GM21381 (cell line): ENCODE data around the gene NIN.
"Not testable (repeated sequence)": the region's sequence is repeated elsewhere in the genome, so short reads cannot be mapped to it uniquely, and the experiment has no call there.

Experiments
- ATAC-seq: cut with Tn5 transposase; IDR thresholded peaks from one replicate; pipeline ENCODE4 v1.9.1; 2021; ENCODE audit warnings: mild to moderate bottlenecking, moderate library complexity; ENCODE audit not compliant: unreplicated experiment

NIN gene

DNA sequence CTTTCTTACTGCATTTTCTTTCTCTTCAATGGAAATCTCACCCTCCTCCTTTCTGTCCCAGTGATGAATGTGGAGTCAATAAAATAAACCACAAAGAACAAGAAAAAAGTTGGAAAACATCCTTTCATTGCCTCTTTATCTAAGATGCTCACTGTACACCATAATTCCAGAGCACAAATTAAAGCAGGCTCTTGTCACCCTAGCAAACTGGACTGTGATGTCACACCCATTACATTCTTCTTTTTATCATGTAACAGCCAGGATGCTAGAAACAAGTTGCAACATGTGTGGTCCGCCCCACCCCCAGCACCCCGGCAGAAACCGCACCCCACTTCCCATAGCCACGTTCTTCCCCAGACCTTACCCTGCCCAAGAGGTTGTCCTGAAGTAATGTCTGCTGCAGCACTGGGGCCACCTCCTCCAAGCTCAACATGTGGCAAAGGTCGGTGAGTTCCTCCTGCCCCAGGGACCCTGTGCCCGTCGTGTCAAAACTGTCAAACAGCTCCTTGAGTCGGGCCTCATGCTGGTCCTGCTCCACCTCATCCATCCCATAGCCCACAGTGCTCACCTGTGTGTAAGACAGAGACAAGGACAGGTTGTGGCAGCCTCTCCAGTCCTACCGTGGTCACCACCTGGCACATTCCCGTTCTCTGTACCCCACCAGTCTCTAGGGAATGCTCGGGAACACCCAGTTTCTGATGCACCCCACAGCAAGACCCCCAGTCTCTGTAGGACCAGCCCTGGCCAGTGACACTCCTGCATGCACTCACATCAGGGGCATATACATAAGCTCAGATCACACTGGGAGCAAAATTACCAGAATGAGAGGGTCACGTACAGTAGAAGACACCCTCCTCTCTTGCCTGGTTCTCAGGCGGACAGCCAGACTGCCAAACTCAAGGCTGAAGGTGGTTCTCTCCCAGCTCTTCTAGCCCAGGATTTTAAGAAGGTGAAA lies 9.2 kb downstream of the NIN start:
- no peak for ATAC-seq

DNA sequence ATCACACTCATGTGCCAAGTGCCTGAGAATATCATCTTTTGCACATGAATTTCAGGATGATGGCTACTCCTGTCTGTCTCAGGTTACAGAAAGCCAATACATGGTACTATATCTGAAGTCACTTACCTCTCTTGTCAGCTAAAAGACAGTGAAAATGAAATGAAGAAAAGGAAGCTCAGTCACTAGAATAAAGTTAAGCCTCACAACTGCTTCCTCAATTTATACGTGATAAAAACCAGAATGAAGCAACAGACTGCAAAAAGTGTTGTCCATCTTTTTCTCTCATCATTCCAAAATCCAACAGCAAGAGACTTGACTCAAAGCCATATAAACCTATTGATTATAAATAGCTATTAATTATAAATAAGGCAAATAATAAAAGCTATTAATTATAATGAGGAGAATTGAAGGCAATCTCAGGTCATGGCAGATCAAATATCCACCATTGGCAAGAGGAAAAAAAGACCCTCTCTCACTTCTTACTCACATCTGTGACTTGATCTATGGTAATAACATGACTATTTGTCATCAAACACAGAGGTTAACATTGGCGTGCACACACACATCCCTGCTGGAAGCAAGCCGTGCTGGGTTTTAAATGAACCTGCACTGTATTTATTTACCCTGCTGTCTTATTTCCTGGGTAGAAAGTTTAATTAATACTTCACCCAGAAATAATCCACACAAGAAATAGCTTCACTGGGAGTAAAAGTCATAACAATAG lies 10.0 kb downstream of the NIN start:
- ATAC-seq: no peak

DNA sequence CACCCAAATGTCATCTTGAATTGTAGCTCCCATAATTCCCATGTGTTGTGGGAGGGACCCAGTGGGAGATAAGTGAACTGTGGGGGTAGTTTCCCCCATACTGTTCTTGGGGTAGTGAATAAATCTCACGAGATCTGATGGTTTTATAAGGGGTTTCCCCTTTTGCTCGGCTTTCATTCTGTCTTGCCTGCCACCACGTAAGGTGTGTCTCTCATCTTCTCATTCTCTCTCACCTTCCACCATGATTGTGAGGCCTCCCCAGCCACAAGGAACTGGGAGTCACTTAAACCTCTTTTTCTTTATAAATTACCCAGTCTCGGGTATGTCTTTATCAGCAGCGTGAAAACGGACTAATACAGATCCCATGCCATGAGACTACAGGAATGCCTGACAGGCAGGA lies 11.7 kb downstream of the NIN start:
- not testable (repeated sequence) for ATAC-seq

DNA sequence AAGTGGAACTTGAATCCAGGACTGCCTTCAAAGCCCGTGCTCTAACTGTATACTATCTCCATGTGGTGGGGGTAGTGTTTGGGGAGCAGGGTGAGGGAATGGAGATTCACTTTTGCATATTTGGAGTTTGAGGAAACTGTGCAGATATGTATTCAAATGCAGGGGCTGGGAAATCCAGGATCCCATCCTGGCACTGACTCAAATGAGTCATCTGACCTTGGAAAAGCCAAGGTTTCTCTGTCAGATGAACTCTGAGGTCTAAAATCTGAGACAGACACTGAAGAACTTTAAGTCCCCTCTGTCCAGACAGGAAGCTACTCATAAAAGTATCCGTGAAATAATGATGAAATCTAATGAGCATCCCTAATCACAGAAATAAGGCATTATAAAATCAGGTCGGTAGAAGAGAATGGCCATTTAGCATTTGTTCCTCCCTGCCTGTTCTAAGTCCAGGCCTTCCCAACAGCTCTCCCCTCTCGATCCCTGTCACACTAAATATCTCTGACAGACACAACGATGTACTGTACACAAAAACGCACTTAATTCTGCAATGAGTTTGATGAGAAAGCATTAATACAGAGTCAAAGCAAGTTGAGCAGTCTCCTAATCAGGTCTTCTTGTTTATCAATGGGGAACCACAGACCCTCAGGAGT lies 14.4 kb downstream of the NIN start:
- ATAC-seq: no peak

DNA sequence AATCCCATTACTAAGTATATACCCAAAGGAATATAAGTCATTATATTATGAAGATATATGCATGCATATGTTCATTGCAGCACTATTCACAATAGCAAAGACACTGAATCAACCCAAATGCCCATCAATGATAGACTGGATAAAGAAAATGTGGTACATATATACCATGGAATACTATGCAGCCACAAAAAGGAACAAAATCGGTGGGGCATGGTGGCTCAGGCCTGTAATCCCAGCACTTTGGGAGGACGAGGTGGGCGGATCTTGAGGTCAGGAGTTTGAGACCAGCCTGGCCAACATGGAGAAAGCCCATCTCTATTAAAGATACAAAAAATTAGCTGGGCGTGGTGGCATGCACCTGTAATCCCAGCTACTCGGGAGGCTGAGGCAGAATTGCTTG lies 15.4 kb downstream of the NIN start:
- ATAC-seq: not testable (repeated sequence)

DNA sequence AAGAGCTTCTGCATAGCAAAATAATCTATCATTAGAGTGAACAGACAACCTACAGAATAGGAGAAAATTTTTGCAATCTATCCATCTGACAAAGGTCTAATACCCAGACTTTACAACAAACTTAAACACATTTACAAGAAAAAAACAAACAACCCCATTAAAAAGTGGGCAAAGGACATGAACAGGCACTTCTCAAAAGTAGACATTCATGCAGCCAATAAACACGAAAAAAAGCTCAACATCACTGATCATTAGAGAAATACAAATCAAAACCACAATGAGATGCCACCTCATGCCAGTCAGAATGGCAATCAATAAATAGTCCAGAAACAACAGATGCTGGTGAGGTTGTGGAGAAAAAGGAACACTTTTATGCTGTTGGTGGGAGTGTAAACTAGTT lies 15.9 kb downstream of the NIN start:
- ATAC-seq: not testable (repeated sequence)

DNA sequence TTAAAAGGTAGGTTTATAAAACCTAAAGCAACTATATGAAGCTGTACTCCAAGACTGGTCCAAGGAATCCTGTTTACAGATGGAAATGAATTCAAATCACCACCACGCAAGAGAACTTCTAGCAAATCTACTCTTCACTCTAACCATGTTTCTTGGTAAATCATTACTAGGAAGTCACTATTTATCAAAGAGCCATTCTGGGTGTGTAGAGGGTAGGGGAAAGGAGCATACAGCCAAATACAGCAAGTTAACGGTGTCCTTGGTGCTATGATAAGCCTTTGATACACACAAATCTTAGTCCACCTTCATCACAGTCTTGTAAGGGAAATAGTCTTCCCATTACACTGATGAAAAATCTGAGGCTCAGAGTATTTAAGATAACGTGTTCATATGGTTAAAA lies 16.8 kb downstream of the NIN start:
- no peak for ATAC-seq

DNA sequence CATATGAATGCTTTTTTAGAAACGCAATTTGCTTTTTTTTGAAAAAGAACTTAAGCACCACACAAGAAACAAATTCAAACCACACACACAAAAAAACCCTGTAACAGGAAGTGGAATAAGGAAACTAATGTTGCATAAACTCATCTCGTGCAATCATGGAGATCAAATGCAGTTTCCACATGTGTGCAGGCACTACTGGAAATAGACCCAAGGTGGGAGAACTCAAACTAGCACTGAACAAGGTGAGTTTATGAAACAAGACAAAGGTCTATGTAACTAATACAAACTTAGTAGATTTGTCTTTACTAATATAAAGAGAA lies 17.5 kb downstream of the NIN start:
- peak; percentile 65 for ATAC-seq

DNA sequence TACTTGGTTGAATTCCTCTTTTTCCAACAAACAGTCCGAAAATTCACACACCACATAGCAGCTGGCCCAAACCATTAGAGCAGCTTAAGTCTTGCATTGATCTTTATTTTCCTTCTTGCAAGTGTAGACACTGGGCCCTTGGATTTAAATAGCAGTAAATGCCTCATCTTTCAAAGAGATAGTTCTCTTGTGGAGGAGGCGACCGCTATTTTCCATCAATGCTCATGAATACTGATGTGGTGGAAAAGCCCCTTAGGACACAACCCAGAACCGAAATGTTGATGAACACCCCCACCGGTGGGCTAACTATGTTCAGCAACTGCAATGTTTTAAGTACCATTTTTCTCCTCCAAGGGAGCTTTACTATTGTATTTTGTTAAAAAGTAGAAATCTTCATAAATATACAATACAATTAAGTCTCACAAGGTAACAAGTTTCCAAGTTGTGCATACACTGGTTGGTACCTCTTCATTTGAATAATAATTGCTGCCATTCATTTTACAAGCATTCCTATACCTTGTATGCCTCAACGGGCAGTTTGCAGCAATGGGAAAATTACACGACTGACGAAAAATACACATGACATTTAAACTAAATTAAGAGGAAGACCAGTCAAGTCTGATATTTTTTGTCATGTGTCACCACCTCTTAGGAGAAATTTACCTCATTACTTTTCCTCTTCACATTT lies 18.0 kb downstream of the NIN start:
- ATAC-seq: peak; percentile 6

DNA sequence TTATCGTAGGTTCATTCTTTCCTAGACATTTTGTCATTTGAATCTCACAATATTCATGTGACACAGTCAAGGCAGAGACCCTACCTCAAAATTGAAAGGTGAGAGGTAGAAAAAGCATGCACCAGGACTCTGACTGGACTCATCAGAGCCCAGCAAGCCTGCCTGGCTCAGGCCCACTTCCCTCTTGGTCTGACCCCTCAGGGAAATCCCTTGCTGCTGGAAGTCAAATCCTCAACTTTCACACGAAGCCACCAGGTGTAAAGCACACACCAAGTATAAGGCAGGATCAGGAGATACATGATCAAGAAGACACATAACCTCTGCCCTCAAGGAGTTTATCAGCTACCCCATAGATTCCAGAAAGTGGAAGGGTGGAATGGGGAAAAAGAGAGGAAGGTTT lies 18.8 kb downstream of the NIN start:
- ATAC-seq: no peak

DNA sequence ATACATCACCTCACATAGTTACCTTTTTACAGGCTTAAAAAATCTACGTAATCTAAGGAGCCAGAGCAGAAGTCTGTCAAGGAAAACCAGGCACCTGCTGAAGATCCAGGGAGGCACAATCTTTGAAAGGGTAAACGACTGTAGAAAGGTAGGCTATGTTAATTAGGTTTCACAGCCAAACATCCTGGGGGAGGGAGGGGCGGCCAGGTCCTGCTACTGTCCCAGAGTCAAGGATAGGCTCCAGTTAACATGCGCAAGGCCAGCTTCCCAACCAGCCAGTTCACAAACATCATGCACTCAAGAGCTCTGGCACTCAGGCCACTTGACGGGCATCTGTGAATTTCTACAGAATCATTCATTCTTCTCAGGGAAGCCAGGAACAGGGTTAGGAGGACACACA lies 22.9 kb downstream of the NIN start:
- no peak for ATAC-seq

DNA sequence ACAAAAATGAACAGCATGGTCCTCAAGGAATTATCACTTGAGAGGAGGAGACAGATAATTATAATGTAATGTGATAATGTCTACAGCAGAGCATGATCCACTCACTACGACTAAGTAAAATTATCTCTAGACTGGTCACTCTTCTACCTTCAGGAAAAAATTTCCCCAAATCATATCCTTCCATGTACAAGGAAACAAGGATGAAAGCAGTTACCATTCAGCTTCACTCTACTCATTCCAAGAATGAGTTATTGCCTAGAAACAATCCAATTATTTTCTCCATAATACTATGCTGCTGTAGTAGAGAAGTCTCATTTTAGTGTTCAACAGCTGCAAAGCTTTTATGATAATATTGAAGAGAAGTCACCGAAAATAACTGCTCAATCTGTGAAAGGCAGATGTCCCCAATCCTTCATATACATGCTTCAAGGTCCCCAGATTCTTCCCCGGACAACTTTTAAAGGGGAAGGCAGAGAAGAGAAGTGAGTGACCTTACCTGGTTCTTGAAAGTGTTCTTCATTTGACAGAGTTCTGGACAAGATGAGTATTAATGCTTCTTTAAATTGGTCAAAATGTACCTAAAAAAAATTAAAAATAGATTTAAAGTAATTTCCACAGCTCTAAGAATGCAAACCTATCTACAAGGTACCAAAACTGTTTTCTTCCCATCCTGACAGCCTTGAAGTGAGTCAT lies 24.6 kb downstream of the NIN start:
- no peak for ATAC-seq

DNA sequence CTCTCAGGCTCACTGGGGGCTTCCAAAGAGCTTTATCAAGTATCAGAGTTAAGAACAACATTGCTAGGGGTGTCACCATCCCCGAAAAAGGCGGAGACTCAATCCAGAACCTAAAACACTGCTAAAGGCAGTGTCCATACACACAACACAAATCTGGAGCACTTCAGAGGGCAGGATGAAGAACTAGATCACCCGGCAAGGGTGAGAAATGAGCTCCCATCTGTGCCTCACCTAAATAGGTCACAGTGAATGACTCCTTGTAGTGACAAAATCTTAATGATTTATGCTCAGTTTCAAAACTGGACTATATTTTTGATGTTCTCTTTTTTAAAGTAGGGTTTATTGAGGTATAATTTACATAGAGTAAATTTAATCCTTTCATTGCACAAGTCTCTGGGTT lies 25.6 kb downstream of the NIN start:
- no peak for ATAC-seq

DNA sequence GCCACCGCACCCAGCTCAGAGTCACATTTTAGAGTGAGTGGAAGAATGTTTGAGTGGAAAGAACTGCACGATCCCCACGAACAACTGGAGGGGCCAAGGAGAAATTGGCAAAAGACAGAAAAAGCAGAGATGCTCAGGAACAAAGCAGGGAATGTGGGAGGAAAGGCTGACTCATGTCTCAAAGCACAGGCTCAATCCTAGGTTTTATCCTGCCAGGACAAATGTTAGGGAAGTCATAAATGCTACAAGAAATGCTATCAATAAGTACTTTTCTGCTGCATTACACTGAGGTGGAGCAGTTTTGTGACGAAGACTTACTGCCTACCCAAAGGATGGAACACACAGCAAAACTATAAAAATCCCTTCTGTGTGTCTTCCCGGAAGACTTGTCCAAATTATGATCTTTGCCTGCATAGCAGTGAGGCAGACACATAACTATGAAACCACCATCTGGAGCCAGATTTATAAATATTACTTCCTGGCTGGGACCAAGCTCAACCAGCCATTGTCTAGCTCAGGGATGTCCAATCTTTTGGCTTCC lies 26.7 kb downstream of the NIN start:
- no peak for ATAC-seq

DNA sequence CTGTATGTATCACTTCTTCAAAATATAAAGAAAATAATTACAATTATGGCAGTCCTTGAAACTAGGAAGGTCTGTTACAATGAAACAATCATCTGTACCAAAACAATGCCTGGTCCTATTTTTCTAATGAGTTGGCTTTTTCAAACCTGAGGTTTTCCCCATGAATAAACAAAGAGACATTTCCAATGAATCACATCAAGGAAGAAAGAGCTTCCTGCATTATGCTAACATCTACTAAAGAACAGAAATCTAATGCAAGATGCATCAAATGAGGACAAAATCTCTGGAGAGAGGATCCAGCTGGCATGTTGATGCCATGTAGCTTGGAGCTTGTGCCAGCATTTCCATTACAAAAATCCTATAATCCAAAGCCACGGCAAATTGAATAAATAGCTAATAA lies 29.3 kb downstream of the NIN start:
- ATAC-seq: no peak

DNA sequence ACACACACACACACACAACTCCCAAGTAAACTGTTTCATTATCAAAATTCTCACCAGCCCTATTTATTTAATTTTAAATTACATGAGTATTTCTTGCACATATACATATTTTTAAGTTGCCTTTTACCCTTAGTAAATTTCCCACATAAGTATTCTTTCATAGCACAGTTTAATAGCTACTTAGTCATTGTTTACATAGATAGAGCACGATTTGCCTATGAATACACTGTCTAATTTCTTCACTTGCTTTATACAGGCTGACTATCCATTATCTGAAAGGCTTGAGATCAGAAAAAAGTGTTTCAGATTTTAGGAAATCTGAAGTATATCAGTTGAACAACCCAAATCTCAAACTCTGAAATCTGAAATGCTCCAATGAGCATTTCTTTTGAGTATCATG lies 30.9 kb downstream of the NIN start:
- no peak for ATAC-seq

DNA sequence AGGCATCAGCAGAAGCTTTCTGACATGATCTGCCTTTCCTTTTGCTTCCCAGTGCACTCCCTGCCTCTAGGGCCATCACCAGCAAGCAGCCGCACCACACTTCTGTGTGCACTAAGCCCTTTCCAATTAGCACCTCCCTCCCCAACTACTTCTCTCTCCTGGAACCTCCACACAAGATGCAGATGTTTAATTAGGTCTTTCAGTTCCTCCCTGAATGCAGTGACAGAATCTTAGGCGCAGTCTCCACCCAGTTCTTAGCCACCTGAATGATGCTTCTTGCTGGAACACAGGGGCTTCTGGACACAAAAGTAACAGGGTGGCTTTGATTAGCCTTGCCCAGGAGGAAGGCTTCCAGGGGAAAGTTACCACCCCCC lies 32.9 kb downstream of the NIN start:
- peak; percentile 74 for ATAC-seq

DNA sequence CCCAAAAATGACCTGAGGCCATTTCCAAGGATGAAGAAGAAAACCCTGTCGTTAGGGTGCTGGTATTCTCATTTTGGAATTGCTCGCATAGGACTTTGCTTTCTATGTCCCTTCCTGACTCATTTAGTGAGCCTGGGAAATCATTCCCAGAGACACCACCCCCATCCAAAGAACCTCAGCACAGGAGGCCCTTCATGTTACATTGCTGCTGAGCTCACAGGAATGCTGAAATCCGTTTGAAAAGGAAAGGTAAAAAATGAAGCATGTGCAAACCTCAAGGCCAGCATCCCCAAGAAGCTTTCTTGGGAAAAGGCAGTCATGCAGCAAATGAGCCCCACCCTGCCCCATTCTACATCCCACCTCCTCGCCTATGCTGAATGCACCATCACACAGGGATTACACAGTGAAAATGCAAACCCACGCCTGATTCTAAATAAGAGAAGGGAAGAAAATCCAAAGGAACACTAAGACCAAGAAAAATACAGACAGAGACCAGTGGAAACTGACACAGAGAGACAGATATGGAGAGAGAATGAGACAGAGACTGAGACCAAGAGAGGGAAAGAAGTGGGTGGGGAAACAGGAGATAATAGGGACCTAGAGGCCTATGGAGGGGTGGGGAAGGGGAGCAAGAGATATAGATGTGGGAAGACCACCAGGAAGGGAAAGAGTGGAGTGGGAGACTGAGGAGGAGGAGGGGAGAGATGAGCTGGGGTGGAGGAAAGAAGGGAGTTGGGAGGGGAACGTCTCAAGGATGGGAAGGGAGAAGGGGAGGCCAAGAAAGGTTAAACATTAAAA lies 33.5 kb downstream of the NIN start:
- ATAC-seq: no peak

DNA sequence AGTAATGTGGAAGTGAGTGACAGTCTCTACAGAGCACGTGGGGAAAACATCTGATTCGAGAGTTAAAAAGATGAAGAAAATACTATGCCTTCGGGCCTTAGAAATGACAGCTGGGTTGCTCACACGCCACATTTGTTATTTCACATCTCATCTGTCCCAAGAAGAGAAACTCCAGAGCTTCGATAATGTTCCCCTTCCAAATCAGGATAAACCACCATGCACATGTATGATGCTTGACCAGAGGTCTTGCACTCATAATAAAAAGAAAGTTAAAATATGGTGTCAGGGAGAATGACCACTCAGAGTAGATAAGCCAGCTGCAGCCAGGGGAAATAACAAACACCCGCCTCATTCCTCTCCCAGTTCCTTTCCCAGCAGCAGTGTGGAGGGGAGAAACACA lies 34.6 kb downstream of the NIN start:
- ATAC-seq: no peak

DNA sequence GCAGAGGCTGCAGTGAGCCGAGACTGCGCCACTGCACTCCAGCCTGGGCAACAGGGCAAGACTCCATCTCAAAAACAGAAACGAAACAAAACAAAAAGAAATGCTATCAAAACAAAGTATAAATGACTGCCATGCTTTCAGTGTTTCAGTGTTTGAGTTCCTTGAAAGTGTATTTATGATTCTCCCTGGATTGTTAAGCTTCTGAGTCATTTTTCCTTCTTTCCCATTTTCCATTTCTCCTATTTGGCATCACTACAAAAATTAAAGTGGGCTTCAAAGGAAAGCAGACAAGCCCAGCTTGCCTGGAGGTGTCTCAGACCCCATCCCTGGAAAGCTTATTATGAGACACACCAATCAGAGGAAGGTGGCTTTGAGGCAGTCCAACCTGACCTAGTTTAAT lies 35.1 kb downstream of the NIN start:
- no peak for ATAC-seq
